Stimulated activated CD4-positive, alpha-beta T cell treated with anti-CD3 and anti-CD28 coated beads, TNF-alpha, amount 100 ng/mL, for 1 hour (primary cell): ENCODE data around the gene USP28.
"Not testable (repeated sequence)": the region's sequence is repeated elsewhere in the genome, so short reads cannot be mapped to it uniquely, and the experiment has no call there.

Experiments
- DNase-seq, 3 donors: peaks; one replicate each; pipeline ENCODE4 v3.0.0-alpha.2; 2020; ENCODE audit warnings: low read depth in 3 of 3, low spot score in 1 of 3

USP28 gene, protein sequence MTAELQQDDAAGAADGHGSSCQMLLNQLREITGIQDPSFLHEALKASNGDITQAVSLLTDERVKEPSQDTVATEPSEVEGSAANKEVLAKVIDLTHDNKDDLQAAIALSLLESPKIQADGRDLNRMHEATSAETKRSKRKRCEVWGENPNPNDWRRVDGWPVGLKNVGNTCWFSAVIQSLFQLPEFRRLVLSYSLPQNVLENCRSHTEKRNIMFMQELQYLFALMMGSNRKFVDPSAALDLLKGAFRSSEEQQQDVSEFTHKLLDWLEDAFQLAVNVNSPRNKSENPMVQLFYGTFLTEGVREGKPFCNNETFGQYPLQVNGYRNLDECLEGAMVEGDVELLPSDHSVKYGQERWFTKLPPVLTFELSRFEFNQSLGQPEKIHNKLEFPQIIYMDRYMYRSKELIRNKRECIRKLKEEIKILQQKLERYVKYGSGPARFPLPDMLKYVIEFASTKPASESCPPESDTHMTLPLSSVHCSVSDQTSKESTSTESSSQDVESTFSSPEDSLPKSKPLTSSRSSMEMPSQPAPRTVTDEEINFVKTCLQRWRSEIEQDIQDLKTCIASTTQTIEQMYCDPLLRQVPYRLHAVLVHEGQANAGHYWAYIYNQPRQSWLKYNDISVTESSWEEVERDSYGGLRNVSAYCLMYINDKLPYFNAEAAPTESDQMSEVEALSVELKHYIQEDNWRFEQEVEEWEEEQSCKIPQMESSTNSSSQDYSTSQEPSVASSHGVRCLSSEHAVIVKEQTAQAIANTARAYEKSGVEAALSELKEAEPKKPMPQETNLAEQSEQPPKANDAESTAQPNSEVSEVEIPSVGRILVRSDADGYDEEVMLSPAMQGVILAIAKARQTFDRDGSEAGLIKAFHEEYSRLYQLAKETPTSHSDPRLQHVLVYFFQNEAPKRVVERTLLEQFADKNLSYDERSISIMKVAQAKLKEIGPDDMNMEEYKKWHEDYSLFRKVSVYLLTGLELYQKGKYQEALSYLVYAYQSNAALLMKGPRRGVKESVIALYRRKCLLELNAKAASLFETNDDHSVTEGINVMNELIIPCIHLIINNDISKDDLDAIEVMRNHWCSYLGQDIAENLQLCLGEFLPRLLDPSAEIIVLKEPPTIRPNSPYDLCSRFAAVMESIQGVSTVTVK

DNA sequence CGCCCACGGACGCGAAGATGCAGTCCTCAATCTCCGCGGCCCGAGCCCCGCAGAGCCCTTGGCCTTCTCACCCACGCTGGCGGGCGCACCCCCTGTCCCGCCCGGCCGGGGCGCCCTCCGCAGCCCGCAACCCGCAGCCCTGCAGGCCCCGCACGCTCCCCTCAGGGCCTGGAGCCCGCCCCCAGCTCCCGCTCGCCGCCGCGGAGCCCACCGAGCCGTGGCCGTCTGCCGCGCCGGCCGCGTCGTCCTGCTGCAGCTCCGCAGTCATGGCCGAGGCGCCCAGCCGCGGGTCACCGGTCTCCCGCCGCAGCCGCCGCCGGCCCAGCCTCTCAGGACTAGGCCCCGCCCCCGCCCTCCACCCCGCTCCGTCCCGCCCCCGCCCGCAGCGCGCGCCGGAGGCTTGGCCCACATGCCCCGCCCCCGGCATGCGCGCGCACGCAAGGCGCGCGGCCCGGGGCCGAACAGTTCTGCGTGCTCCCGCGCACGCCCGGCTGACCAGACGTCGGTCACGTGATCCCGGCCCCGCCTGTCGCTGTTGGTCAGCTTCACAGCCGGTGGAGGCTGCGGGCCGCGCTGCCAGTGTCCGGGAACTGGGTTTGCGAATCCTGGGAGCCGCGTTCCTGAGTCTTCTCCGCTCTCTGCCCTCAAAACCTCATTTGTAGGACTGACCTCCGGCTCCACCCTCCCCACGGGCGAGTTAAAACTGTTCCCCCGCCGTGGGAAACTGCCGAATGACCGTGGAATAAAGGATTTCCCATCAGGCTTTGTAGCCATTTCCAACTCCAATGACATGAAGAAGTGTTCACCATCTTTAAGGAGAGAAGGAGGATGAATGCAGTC is at the start of gene USP28:
USP28 (minus strand) TSS at position 339 of the 840 bp plus-strand sequence; CDS start at position 268, 71 bp downstream.
- DNase-seq, result peak; percentile 46 to 71 (median 54)

DNA sequence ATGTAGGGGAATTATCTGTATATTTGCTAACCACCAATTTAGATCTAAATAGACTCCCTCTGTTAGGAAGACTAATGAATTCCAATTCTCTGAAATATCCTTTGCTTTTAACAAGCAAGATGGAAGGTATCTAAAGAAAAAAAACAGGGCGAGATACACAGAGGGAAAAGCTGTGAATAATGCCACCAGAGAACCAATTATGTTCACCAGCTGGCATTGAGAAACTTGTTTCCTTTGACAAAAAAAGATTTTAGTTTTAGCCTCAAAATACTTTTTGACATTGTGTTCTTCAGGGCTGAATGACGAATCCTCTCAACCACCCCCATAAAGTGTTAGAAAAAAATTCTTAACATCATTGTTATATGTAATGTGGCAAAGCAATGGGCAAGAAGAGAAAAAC is 48.2 kb upstream of the USP28 start:
- no peak for DNase-seq

- not testable (repeated sequence) for DNase-seq
Measured at GRCh38 chr11:113911491-113911890, 36.1 kb upstream of the USP28 start.

DNA sequence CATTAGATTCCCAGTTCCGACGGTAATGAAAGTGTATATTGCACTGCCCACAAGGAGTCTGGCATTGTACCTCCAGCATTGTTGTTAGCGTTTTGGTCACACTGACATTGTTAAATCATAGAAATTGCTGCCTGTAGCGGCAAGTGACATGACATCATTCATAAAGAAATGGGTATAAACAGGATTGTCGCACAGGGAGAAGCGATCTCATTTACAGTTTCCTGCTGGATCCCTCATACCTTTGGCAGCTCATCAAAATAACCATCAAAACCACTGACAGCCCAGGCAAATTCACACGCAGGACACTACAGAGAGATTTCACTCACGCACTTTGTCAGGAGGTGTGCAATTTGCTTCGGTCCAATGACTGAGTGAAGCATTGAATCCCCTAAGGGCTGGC is 32.7 kb upstream of the USP28 start:
- DNase-seq, result no peak

- no peak for DNase-seq
Measured at GRCh38 chr11:113907681-113908080, 32.3 kb upstream of the USP28 start.

GRCh38 chr11:113907152-113907551 is 31.8 kb upstream of the USP28 start:
- DNase-seq, result no peak

DNA sequence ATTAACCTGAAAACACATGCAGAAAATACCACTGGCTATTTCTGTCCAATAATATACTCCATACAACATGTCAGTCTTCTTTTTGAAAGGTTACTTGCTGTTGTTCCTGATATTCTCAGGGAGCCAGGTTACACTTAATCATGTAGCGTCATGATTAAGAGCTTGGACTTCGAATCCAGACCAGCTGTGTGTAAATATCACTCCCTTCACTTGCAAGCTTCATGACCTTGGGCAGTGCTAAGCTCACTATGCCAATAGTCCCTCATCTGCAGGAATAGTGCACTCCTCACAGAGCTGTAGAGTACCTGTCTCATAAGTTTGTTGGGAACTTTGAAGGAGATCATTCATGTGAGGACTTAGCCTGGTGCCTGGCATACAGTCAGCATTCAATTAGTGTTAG is 31.1 kb upstream of the USP28 start:
- no peak for DNase-seq

GRCh38 chr11:113906038-113906437 is 30.7 kb upstream of the USP28 start:
- no peak for DNase-seq

DNA sequence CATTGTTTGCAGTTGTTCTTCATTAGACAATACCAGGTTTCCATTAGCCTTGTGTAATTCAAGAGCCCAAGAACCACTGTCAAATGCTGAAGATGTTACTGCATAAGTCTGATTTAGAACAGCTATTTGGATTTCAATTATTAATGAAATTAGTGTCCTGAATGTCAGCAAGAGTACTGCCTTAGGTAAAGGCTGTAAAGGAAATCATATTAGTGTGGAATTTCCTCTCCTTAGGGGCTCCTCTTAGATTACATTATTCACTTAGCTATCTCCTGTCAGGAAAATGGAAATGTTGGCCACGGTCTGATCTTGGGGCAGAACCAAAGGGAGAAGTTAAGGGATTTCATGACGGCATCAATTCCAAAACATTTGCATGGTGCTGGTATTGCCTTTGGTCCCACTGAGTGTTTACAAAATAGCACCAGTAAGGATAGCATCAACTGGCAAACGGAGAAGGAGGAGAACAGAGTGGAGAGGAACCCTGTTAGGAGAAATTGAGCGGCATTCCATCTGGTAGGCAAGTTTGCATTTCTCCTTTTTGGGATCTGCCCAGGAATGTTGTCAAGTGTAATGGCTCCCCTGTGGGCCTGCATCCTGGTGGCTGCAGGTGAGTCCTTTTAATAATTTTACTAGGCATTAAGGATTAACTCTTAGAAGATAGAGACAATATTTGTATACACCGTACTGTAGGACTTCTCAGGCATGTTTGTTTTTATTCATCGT is 29.2 kb upstream of the USP28 start, which contains the start of gene HTR3B:
HTR3B (plus strand) TSS at position 418 of the 723 bp plus-strand sequence; CDS start at position 556, 138 bp downstream.
- DNase-seq, result no peak

DNA sequence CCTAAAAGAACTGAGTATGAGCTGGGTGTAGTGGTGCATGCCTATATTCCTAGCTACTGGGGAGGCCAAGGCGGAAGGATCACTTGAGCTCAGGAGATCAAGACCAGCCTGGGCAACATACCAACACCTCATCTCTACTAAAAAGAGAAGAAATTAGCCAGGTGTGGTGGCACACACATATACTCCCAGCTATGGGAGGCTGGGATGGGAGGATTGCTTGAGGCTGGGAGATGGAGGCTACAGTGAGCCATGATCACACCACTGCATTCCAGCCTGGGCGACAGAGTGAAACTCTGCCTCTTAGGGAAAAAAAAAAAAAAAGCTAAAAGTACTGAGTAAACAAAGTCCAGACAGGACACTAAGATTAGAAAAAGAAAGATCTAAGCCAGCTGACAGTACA is 25.8 kb upstream of the USP28 start:
- no peak for DNase-seq

DNA sequence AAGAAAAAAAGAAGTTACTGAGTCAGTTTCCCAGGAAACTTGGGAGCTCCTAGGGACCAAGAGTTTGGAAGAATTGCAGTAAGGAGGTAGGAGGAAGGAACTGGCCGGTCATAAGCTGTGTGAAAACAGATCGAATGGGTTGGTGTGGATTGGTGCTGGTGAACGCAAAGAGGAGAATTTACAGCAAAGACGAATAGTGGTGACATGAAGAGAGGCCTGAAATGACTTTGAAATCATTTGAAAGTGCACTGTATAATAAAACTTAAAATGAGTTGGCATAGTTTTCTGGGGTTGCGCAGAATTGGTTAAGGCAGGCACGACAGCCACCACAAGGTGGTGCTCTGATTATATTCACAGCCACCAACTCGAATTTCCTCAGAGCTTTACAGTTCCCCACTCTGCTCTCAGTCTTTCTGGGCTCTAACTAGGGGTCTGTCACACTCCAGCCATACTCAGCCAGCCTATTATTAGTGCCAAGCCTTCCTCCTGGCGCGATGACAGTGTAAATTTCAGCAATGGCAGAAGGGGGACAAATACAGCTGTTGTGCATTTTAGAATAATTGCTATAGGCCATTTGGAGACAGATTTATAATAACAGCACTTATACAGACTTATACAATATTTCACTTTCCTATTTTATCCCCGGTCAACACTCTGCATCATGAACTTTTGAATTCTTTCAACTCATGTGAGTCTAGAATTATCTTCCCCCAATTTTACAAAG is 20.9 kb upstream of the USP28 start:
- no peak for DNase-seq

DNA sequence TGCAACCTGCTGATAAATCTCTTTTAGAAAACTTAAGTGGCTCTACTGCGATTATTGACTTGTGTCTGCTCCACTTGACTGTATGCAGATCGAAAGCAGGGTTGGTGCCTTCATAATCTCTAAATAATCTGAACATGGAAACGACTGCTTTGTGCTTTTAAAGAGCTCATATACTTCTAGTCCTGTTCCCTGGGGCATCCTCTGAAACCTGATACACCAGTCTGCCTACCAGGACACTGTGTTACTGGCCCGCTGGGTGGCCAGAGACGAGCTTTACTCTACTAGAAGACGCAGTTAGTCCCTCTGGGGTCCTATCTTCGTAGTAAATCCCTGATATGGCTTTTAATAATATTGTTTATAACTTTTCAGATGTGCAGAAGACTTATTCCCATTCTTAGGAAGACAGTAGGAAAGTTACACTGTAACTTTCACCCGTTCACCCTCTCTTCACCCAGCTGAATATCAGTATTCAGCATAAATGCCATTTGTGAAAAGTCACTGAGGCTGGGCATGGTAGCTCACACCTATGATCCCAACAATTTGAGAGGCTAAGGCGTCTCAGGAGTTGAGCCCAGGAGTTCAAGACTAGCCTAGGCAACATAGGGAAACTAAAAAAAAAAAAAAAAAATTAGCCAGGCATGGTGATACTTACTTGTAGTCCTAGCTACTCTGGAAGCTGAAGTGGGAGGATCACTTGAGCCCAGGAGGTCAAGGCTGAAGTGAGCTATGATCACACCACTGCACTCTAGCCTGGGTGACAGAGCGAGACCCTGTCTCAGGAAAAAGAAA is 20.2 kb upstream of the USP28 start:
- DNase-seq, result no peak

GRCh38 chr11:113894421-113894996 is 19.1 kb upstream of the USP28 start:
- no peak for DNase-seq

- no peak for DNase-seq
Measured at GRCh38 chr11:113888848-113889247, 13.5 kb upstream of the USP28 start.

GRCh38 chr11:113885897-113886296 is 10.5 kb upstream of the USP28 start:
- DNase-seq, result no peak

DNA sequence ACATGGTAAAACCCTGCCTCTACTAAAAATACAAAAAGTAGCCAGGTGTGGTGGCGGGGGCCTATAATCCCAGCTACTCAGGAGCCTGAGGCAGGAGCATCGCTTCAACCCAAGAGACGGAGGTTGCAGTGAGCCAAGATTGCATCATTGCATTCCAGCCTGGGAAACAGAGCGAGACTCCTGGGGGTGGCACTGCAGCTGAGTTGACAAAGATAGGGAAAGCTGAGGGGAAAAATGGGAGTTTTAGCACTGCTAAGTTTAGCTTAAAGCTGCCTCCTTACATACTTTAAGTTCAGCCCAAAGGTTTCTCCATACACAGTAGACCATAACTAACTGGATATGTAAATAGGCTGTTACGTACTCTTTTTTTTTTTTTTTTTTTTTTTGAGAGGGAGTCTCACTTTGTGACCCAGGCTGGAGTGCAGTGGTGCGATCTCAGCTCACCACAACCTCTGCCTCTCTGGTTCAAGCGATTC is 9.0 kb upstream of the USP28 start:
- DNase-seq, result no peak

GRCh38 chr11:113881856-113882255 is 6.5 kb upstream of the USP28 start:
- no peak for DNase-seq

DNA sequence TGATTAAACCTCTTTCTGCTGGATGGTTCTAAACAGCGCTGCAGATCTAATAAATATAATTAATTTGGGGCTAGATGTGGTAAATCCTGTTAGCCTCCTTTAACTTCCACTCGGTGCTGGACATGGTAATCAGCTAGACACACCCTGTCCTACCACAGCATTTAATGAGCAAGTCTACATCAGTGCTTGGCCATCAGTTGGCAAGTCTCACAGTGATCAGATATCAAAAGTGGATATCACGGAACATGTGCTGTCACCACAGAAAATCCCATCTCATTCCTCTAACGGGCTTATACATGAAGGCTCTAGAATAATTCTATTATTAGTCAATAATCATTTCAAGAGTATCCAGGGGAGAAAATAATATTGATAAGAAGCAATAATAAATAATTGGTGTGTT is 5.6 kb upstream of the USP28 start:
- no peak for DNase-seq
